ENCODE data around the gene FGF1.

DNA sequence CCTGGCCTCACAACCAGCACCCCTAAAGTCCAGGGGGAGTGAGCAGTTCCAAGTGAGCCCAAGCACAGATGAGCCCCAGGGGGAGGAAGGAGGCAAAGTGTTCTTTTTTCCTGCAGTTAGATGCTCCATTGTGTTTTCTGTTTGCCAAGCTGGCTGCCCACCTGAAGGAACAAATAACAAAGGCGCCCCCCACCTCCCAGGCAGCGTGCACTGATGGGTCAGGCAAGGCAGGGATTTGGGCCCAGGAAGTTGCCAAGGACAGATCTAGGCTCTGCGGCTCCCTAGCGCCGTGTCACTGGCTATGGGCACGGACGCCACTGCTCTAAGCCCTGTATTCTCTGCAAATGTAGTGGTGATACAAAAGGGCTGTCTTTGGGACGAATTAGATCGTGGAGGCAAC is 21.8 kb downstream of the FGF1 start:
- TF ChIP-seq, protein P1, sequence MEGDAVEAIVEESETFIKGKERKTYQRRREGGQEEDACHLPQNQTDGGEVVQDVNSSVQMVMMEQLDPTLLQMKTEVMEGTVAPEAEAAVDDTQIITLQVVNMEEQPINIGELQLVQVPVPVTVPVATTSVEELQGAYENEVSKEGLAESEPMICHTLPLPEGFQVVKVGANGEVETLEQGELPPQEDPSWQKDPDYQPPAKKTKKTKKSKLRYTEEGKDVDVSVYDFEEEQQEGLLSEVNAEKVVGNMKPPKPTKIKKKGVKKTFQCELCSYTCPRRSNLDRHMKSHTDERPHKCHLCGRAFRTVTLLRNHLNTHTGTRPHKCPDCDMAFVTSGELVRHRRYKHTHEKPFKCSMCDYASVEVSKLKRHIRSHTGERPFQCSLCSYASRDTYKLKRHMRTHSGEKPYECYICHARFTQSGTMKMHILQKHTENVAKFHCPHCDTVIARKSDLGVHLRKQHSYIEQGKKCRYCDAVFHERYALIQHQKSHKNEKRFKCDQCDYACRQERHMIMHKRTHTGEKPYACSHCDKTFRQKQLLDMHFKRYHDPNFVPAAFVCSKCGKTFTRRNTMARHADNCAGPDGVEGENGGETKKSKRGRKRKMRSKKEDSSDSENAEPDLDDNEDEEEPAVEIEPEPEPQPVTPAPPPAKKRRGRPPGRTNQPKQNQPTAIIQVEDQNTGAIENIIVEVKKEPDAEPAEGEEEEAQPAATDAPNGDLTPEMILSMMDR (IDR thresholded peaks at IDR 0.05): no peak
- no peak for TF ChIP-seq POLR2A (IDR thresholded peaks at IDR 0.05)
- TF ChIP-seq EP300 (IDR thresholded peaks at IDR 0.05): no peak

Data from ovary (tissue), 3 donors.